Tibial nerve (tissue), 3 donors: ENCODE measurements around the gene ASB1.

Experiments
- CTCF ChIP-seq, 5 experiments: fragments of 200-600 bp in 3 of 5; fragments of 450-650 bp in 2 of 5; sonication (generic) in 3 of 5; IDR thresholded peaks; one replicate each; pipeline ENCODE4 v1.5.1; 2016 to 2019; ENCODE audit warnings: antibody characterized with exemption in 5 of 5, mild to moderate bottlenecking in 3 of 5, moderate library complexity in 2 of 5
- POLR2A ChIP-seq, 2 donors: fragments of 450-650 bp; IDR thresholded peaks; one replicate each; pipeline ENCODE4 v1.6.1; 2017; ENCODE audit warnings: antibody characterized with exemption in 2 of 2, mild to moderate bottlenecking in 2 of 2, moderate library complexity in 2 of 2

DNA sequence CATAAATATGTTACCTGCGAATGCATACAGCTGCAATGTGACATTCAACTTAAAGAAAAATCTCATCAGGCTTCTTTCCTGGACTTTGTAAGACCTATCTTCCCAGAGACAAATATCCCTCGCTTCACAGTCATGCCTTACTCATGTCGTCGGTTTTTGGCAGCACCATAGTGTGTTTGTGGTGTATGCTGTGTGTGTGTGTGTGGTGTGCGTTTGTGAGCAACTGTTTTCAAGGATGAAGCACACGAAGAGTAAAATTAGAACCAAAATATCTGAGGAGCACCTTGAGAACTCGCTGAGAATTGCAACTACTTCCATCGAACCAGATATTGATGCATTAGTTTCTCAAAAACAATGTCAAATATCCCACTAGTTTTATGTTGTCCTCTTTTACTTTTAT is 56.9 kb downstream of the ASB1 start:
- TF ChIP-seq CTCF (IDR thresholded peaks at IDR 0.05) (no peak), POLR2A (IDR thresholded peaks at IDR 0.05) (no peak)
